ENCODE measurements around the gene PLGRKT. TPM values are rescaled to one million over a fixed set of nuclear protein-coding genes. Genes with fewer than 3 reads are reported as not detected.

Gene PLGRKT
- 1 to 10 TPM; 6.0 to 8.8 TPM for total RNA-seq

- DNase-seq (ENCODE audit: low spot score) = peak; percentile 85
- peak; percentile 90 for ATAC-seq (ENCODE audit: insufficient number of reproducible peaks, low FRiP score, low read depth)
- TF ChIP-seq CTCF (IDR thresholded peaks at IDR 0.05) = peak; percentile 30
- Histone ChIP-seq H3K27me3 (replicated peaks; ENCODE audit: insufficient read depth) (no peaks in the 10 kb centered on the region), H3K4me3 (peak within 1 kb of the TSS; percentile 83), H3K27ac (peak within 1 kb of the TSS; percentile 90 to 92), H3K4me1 (ENCODE audit: control insufficient read depth in 1 of 2, low read depth in 2 of 2) (peaks cover 12 to 21% of the 10 kb centered on the region in 2 donors), H3K36me3 (no peaks in the 10 kb centered on the region), H3K9me3 (no peaks in the 10 kb centered on the region)
Measured at GRCh38 chr9:5437254-5438216, at the start of gene PLGRKT. TSS of gene PLGRKT (minus strand) at chr9:5437925. CDS start at chr9:5431977, 5,948 bp downstream.

- H3K4me1 ChIP-seq (ENCODE audit: control insufficient read depth in 1 of 2, low read depth in 2 of 2) = no peaks in the 10 kb centered on the region
- H3K27ac ChIP-seq = no peak overlapping the region
- H3K36me3 ChIP-seq = no peaks in the 10 kb centered on the region
- ATAC-seq (ENCODE audit: insufficient number of reproducible peaks, low FRiP score, low read depth) = no peak
- no peaks in the 10 kb centered on the region for H3K9me3 ChIP-seq
- no peaks in the 10 kb centered on the region for H3K27me3 ChIP-seq (replicated peaks; ENCODE audit: insufficient read depth)
- no peak for DNase-seq (ENCODE audit: low spot score)
- TF ChIP-seq CTCF (IDR thresholded peaks at IDR 0.05) = no peak
- H3K4me3 ChIP-seq = no peak overlapping the region
Measured at GRCh38 chr9:5486988-5487387, 49.3 kb upstream of the PLGRKT start.

GRCh38 chr9:5485378-5486085, 47.8 kb upstream of the PLGRKT start:
- no peak for TF ChIP-seq CTCF (IDR thresholded peaks at IDR 0.05)

GRCh38 chr9:5483306-5483705, 45.6 kb upstream of the PLGRKT start:
- no peak for DNase-seq (ENCODE audit: low spot score)
- no peak for ATAC-seq (ENCODE audit: insufficient number of reproducible peaks, low FRiP score, low read depth)
- Histone ChIP-seq H3K27ac (no peak overlapping the region), H3K36me3 (no peaks in the 10 kb centered on the region), H3K4me3 (no peak overlapping the region), H3K4me1 (ENCODE audit: control insufficient read depth in 1 of 2, low read depth in 2 of 2) (no peaks in the 10 kb centered on the region), H3K27me3 (replicated peaks; ENCODE audit: insufficient read depth) (no peaks in the 10 kb centered on the region), H3K9me3 (no peaks in the 10 kb centered on the region)
- no peak for TF ChIP-seq CTCF (IDR thresholded peaks at IDR 0.05)

More at GRCh38 chr9:5485378-5486085, 47.8 kb upstream of the PLGRKT start:
- Histone ChIP-seq H3K27me3 (replicated peaks; ENCODE audit: insufficient read depth) (no peaks in the 10 kb centered on the region), H3K9me3 (no peaks in the 10 kb centered on the region), H3K36me3 (no peaks in the 10 kb centered on the region), H3K4me1 (ENCODE audit: control insufficient read depth in 1 of 2, low read depth in 2 of 2) (no peaks in the 10 kb centered on the region), H3K27ac (no peak overlapping the region), H3K4me3 (no peak overlapping the region)
- no peak for DNase-seq (ENCODE audit: low spot score)
- ATAC-seq (ENCODE audit: insufficient number of reproducible peaks, low FRiP score, low read depth) = no peak

GRCh38 chr9:5482194-5482593, 44.5 kb upstream of the PLGRKT start:
- no peaks in the 10 kb centered on the region for H3K36me3 ChIP-seq
- H3K27me3 ChIP-seq (replicated peaks; ENCODE audit: insufficient read depth) = no peaks in the 10 kb centered on the region
- no peak overlapping the region for H3K27ac ChIP-seq
- TF ChIP-seq CTCF (IDR thresholded peaks at IDR 0.05) = no peak
- H3K4me1 ChIP-seq (ENCODE audit: control insufficient read depth in 1 of 2, low read depth in 2 of 2) = no peaks in the 10 kb centered on the region
- no peak overlapping the region for H3K4me3 ChIP-seq
- H3K9me3 ChIP-seq = no peaks in the 10 kb centered on the region
- DNase-seq (ENCODE audit: low spot score) = no peak
- no peak for ATAC-seq (ENCODE audit: insufficient number of reproducible peaks, low FRiP score, low read depth)
